Ovary (tissue), 9 donors: ENCODE data around the gene GGA3. TPM values are rescaled to one million over a fixed set of nuclear protein-coding genes. Genes with fewer than 3 reads are reported as not detected.

Source experiments
- DNase-seq, 5 donors: peaks; one replicate each; pipeline ENCODE4 v3.0.0-alpha.2; 2019 to 2020
- H3K27ac ChIP-seq, 2 donors: fragments of 200-600 bp; one replicate each; pipeline versions ENCODE4 v1.5.1 to v1.8.0; 2019 to 2022
- H3K27me3 ChIP-seq: fragments of 200-600 bp; one replicate; pipeline ENCODE4 v1.8.0; 2022
- H3K36me3 ChIP-seq: fragments of 200-600 bp; sonication (generic); one replicate; pipeline ENCODE4 v1.5.1; 2019
- H3K4me1 ChIP-seq: one replicate; pipeline ENCODE4 v1.8.1; 2013; ENCODE audit warnings: mild to moderate bottlenecking, moderate library complexity; ENCODE audit not compliant: insufficient read depth
- H3K4me3 ChIP-seq: fragments of 200-600 bp; sonication (generic); one replicate; pipeline ENCODE4 v1.5.1; 2017
- H3K9me3 ChIP-seq, 2 donors: fragments of 200-600 bp in 1 of 2; sonication (generic) in 1 of 2; one replicate each; pipeline versions ENCODE4 v1.5.1 to v1.8.1; 2013 to 2019; ENCODE audit warnings: mild to moderate bottlenecking in 1 of 2, moderate library complexity in 1 of 2
- CTCF ChIP-seq, 3 donors: fragments of 450-650 bp in 2 of 3; fragments of 200-600 bp in 1 of 3; IDR thresholded peaks; one replicate each; pipeline versions ENCODE4 v1.5.1 to v1.8.0; 2016 to 2022; ENCODE audit warnings: antibody characterized with exemption in 3 of 3, mild to moderate bottlenecking in 1 of 3
- EP300 ChIP-seq: sonication (generic); formaldehyde crosslinking; IDR thresholded peaks from one replicate; pipeline ENCODE4 v1.6.1; 2017; ENCODE audit warnings: antibody characterized with exemption
- POLR2A ChIP-seq: fragments of 450-650 bp; IDR thresholded peaks from one replicate; pipeline ENCODE4 v1.6.1; 2017; ENCODE audit warnings: antibody characterized with exemption, mild to moderate bottlenecking, moderate library complexity
- WGBS, 3 donors: extraction: QIAGEN DNeasy Blood & Tissue Kit in 1 of 3; methylation state at CpG; one replicate each; pipeline versions ENCODE4 v1.1.5 to v1.1.7; 2013 to 2017; 5-methylcytosine and 5-hydroxymethylcytosine counted together
- intact Hi-C, 4 donors: fragments of 100-400 bp; cut with DNase I; formaldehyde crosslinking; loops; one replicate each; pipeline versions ENCODE4 v1.11.0 to v1.15.1; 2022 to 2023
- polyA plus RNA-seq, 2 donors: library from polyadenylated mRNA; stranded (reverse); fragments of 200-250 nt in 1 of 2; fragments of 350-450 nt in 1 of 2; fragmentation: Illumina TruSeq in 1 of 2; extraction: RNeasy Lipid Tissue Mini Kit (QIAGEN cat#74804) in 1 of 2; gene quantifications; one replicate each; pipeline ENCODE4 v1.2.3, GENCODE V29; 2013 to 2014
- total RNA-seq, 7 donors: library from RNA; depleted of rRNA in 2 of 7; stranded (reverse); fragments of >200 nt in 2 of 7; fragmentation: NEBNext Ultra II Directional in 3 of 7; extraction: Animal tissue kit (Norgen Biotek cat#: 25700) in 3 of 7; gene quantifications; one replicate each; pipeline versions ENCODE4 v1.1.0 to v1.2.4, GENCODE V29; 2016 to 2023
- donor health status: DM: no; HTN: no; CAD: no; lungs with moderate emphysema.
- donor health status: DM: no; HTN: no; CAD: no.
- donor health status: Bipolar disorder and iron deficiency.
- donor health status: DM: yes; HTN: yes; CAD: no.
- donor health status: DM: no; HTN: no; CAD: no.
- donor health status: DM: yes; HTN: yes; CAD: no.

GGA3 gene
- total and polyA plus RNA-seq, 9 donors: 18.2 to 48.9 (median 38.3) TPM

- TF ChIP-seq CTCF (IDR thresholded peaks at IDR 0.05): no peak
- no peak for TF ChIP-seq POLR2A
- TF ChIP-seq EP300: no peak
- intact Hi-C loops: loop anchor here in 1 of 4 donors (5.0 kb wide), 1 partner anchor 137 kb away; the partner anchor contains the start of gene GRB2
- Histone ChIP-seq H3K36me3 (no peaks in the 10 kb centered on the region), H3K4me1 (peaks cover 2% of the 10 kb centered on the region), H3K9me3 (no peaks in the 10 kb centered on the region), H3K27me3 (no peaks in the 10 kb centered on the region), H3K4me3 (peak overlapping the region; percentile 82), H3K27ac (peak overlapping the region; percentile 67 to 85)
- DNase-seq: peak; percentile 63 to 76 (median 72)
- WGBS, 3 donors: 1 to 2% (median 1%) methylated on average over 29 to 47 of the region's 47 CpGs
Measured at GRCh38 chr17:75270218-75270965, 9.0 kb upstream of the GGA3 start.

DNA sequence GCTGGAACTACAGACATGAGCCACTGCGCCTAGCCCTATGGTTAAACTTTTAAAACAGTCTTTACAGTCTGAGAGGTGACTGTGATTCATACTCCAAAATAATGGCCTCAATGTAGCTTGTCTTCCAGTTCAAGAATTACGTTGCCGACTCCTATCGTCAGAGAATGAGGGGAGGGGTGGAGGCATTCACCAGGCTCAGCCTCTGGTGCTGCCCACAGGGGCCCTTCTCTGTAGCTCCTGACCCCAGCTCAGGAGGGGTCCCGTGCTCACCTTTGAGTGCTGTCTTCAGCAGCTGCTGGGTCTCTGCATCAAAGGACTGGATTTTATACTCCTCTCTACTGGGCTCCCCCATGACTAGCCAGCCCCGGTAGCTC is 8.4 kb upstream of the GGA3 start:
- intact Hi-C loops: loop anchor here in 1 of 4 donors (5.0 kb wide), 1 partner anchor 137 kb away; the partner anchor contains the start of gene GRB2
- no peak for DNase-seq
- no peaks in the 10 kb centered on the region for H3K9me3 ChIP-seq
- no peaks in the 10 kb centered on the region for H3K27me3 ChIP-seq
- WGBS, 3 donors: 16 to 19% (median 16%) methylated on average over 6 of the region's 6 CpGs
- no peak for TF ChIP-seq POLR2A
- TF ChIP-seq CTCF (IDR thresholded peaks at IDR 0.05): no peak
- TF ChIP-seq EP300: no peak
- no peaks in the 10 kb centered on the region for H3K36me3 ChIP-seq
- peaks cover 2% of the 10 kb centered on the region for H3K4me1 ChIP-seq
- no peak overlapping the region for H3K27ac ChIP-seq
- H3K4me3 ChIP-seq: peak overlapping the region; percentile 82

- intact Hi-C loops: no loop called here
- whole genome bisulfite sequencing, 3 donors: 26 to 43% (median 28%) methylated on average over 8 to 14 of the region's 14 CpGs
- H3K36me3 ChIP-seq: no peaks in the 10 kb centered on the region
- no peaks in the 10 kb centered on the region for H3K9me3 ChIP-seq
- no peak for DNase-seq
- no peak for TF ChIP-seq CTCF (IDR thresholded peaks at IDR 0.05)
- TF ChIP-seq EP300: no peak
- TF ChIP-seq POLR2A: no peak
- no peak overlapping the region for H3K27ac ChIP-seq
- H3K27me3 ChIP-seq: no peaks in the 10 kb centered on the region
- H3K4me1 ChIP-seq: peaks cover 2% of the 10 kb centered on the region
- H3K4me3 ChIP-seq: no peak overlapping the region
Measured at GRCh38 chr17:75267411-75268232, 6.2 kb upstream of the GGA3 start.

DNA sequence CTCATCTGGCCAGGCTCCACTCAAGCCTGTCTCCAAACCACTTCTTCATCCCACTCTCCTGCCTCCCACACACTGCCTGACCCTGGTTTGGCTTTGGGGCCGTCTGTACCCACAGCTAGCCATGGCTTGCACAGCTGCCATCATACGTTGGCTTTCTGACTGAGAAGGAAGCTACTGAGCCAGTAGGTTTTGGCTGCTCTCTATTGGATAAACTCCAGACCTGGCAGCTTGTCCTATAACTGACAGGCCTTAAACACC is 5.7 kb upstream of the GGA3 start:
- H3K9me3 ChIP-seq: no peaks in the 10 kb centered on the region
- 22 to 35% (median 27%) methylated on average over 2 of the region's 2 CpGs for WGBS, 3 donors
- no peaks in the 10 kb centered on the region for H3K27me3 ChIP-seq
- no peak overlapping the region for H3K27ac ChIP-seq
- intact Hi-C loops: no loop called here
- TF ChIP-seq CTCF (IDR thresholded peaks at IDR 0.05): no peak
- TF ChIP-seq POLR2A: no peak
- TF ChIP-seq EP300: no peak
- no peaks in the 10 kb centered on the region for H3K36me3 ChIP-seq
- H3K4me3 ChIP-seq: no peak overlapping the region
- H3K4me1 ChIP-seq: peaks cover 5% of the 10 kb centered on the region
- DNase-seq: no peak
